Epithelial cell of proximal tubule (primary cell): ENCODE data around the gene SSR3. TPM values are rescaled to one million over a fixed set of nuclear protein-coding genes. Genes with fewer than 3 reads are reported as not detected.

Source experiments
- DNase-seq: peaks from one replicate; pipeline ENCODE4 v3.0.0-alpha.2; 2011; ENCODE audit warnings: low read depth
- H3K4me3 ChIP-seq: 2 replicates; pipeline ENCODE4 v1.5.1; 2011; ENCODE audit warnings: low read depth, mild to moderate bottlenecking, low read length
- CTCF ChIP-seq: conservative IDR thresholded peaks from 2 replicates; pipeline ENCODE4 v1.5.1; 2012; ENCODE audit warnings: low read depth, mild to moderate bottlenecking, low read length
- total RNA-seq: library from RNA; depleted of rRNA; stranded (reverse); fragments of >200 nt; gene quantifications from 2 replicates; pipeline ENCODE4 v1.2.3, GENCODE V29; 2015

Gene SSR3
- total RNA-seq, 1 donor from 2014 or later: 171 TPM

- no peak overlapping the region for H3K4me3 ChIP-seq
- no peak for TF ChIP-seq CTCF
- no peak for DNase-seq
Measured at GRCh38 chr3:156513619-156514018, 41.3 kb downstream of the SSR3 start.

DNA sequence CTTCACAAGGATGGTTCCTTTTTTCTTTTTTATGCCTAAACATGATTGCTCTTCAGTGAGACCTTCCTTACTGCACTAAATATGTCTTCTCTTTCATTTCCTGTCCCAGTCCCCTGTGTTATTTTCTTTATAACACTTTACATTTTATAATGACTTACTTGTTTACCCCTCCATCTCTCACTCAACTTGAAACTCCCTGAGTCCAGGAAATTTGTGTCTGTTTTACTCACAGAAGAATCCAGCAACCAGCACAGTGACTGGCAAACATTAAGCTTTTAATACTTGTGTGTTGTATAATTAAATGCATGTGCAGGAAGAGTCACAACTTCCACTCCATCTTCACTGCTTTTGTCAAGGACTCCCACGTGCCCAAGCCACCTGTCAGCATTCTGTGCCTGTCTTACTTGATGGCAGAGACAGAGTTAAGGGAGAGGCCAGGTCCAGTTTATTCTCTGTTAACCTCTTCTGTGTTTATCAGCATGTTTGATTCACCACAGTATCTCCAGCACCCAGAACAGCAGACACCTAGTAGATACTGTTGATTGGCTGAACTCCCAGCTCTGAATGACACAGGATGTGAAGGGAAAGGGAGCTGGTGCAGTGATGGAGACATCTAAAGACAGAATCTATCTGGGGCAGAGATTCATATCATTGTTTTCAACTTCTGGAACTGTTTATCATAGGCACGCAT, 42.8 kb downstream of the SSR3 start:
- no peak for TF ChIP-seq CTCF
- DNase-seq: no peak
- no peak overlapping the region for H3K4me3 ChIP-seq

DNA sequence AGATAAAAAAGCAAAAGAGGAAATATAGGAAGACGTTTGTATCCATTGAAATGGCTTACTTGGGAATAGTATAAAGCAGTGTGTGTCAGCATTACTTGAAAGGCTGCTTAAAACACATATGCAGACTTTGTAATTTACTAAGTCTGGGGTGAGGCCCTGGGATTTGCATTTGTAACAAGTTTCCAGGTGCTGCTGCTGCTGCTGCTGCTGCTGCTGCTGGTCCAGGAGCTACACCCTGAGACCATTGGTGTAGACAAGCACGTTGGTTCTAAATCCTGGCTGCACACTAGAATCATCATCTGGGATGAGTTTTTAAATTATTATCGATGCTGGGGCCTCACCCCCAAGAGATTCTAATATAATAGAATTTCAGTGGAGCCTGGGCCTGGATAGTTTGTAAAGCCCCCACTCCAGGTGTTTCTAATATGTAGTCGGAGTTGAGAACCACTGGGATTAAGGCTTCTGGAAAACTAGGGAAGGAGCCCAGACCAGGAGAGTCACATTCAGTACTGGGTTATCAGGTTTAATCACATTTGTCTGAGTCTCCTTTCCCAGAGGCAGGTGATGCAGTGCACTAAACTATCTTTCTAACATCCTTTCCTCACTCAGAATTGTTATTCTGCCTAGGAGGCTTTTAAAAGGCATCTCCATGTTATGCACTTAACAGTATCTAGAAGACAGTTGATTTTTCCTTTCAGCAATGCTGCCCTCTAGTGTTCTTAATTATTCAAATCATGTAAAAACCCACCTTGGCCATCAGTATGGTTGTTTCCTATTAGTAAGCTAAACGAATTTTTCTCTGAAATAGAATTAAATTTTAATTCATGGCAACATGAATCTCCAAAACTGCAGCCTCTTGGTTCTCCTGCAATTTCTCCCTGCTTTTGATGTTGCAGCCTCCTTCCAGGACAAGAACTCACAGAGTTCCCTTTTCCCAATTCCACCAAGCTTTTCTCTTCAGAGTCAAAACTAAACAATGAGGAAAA, 45.4 kb downstream of the SSR3 start:
- no peak for DNase-seq
- no peak overlapping the region for H3K4me3 ChIP-seq
- TF ChIP-seq CTCF: peak; percentile 58

DNA sequence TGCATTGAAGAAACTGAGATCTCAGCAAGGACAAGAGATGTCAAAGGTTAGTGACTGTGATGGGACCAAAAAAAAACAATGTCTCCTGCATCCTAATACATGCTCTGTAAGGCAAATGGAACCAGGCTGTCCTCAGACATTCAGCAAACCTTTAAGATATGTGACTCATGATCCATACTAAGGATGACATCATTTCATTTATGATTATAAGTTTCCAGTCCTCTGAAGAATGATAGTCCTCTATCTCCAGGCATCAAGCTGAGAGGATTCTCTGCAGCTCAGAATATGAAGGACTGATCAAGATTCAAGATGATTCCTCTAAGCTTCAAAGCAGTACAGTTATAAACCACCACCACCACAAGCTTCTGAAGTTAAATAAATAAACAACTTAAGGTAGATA, 47.6 kb downstream of the SSR3 start:
- no peak overlapping the region for H3K4me3 ChIP-seq
- DNase-seq: no peak
- TF ChIP-seq CTCF: no peak

DNA sequence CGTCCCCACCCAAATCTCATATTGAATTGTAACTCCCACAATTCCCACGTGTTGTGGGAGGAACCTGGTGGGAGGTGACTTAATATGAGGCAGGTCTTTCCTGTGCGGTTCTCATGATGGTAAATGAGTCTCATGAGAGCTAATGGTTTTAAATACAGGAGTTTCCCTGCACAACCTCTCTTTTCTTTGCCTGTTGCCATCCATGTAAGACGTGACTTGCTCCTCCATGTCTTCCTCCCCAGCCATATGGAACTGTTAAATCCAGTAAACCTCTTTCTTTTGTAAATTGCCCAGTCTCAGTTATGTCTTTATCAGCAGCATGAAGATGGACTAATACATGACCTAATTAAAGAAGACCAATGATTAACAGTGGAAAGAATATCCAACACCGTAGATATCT, 56.6 kb downstream of the SSR3 start:
- DNase-seq: no peak
- no peak overlapping the region for H3K4me3 ChIP-seq
- no peak for TF ChIP-seq CTCF

- no peak for TF ChIP-seq CTCF
- H3K4me3 ChIP-seq: no peak overlapping the region
- DNase-seq: no peak
Measured at GRCh38 chr3:156497326-156497725, 57.6 kb downstream of the SSR3 start.
